Mesendoderm (in vitro differentiated cells): Measurements from ENCODE around the gene DCBLD1.

Experiments used
- DNase-seq: peaks from one replicate; pipeline ENCODE4 v3.0.0; 2013
- H2AK5ac ChIP-seq: 2 replicates; pipeline ENCODE4 v1.6.1; 2013; ENCODE audit warnings: low read length, inconsistent platforms
- H2BK120ac ChIP-seq: 2 replicates; pipeline ENCODE4 v1.6.1; 2013; ENCODE audit warnings: low read depth, mild to moderate bottlenecking, low read length, moderate library complexity, mixed read lengths
- H2BK15ac ChIP-seq: replicated peaks from 2 replicates; pipeline ENCODE4 v1.6.1; 2013; ENCODE audit warnings: low read depth, mild to moderate bottlenecking, moderate library complexity
- H2BK5ac ChIP-seq: 2 replicates; pipeline ENCODE4 v1.6.1; 2013; ENCODE audit warnings: low read length, inconsistent platforms
- H3K18ac ChIP-seq: 2 replicates; pipeline ENCODE4 v1.6.1; 2013; ENCODE audit warnings: mild to moderate bottlenecking, low read length, mixed read lengths
- H3K23ac ChIP-seq: one replicate; pipeline ENCODE4 v1.6.1; 2013; ENCODE audit warnings: low read length
- H3K27ac ChIP-seq: 2 replicates; pipeline ENCODE4 v1.5.1; 2013; ENCODE audit warnings: low read depth, mild to moderate bottlenecking, inconsistent platforms, low read length, moderate library complexity
- H3K27me3 ChIP-seq: 2 replicates; pipeline ENCODE4 v1.6.1; 2013; ENCODE audit warnings: low read length, control low read depth, mild to moderate bottlenecking, inconsistent platforms; ENCODE audit not compliant: insufficient read depth, poor library complexity
- H3K36me3 ChIP-seq: 2 replicates; pipeline ENCODE4 v1.6.1; 2013; ENCODE audit warnings: low read length, inconsistent platforms; ENCODE audit not compliant: control insufficient read depth, insufficient read depth
- H3K4ac ChIP-seq: one replicate; pipeline ENCODE4 v1.6.1; 2013; ENCODE audit warnings: low read depth, mild to moderate bottlenecking, low read length, moderate library complexity
- H3K4me1 ChIP-seq: 2 replicates; pipeline ENCODE4 v1.6.1; 2013; ENCODE audit warnings: low read depth, low read length, inconsistent platforms; ENCODE audit not compliant: control insufficient read depth
- H3K4me2 ChIP-seq: 2 replicates; pipeline ENCODE4 v1.6.1; 2013; ENCODE audit warnings: low read length
- H3K4me3 ChIP-seq: 2 replicates; pipeline ENCODE4 v1.5.1; 2013; ENCODE audit warnings: mild to moderate bottlenecking, low read length
- H3K56ac ChIP-seq: one replicate; pipeline ENCODE4 v1.6.1; 2013; ENCODE audit warnings: low read length
- H3K79me1 ChIP-seq: 2 replicates; pipeline ENCODE4 v1.6.1; 2013; ENCODE audit warnings: low read length, inconsistent platforms
- H3K79me2 ChIP-seq: 2 replicates; pipeline ENCODE4 v1.6.1; 2013; ENCODE audit warnings: mild to moderate bottlenecking, low read length; ENCODE audit not compliant: control insufficient read depth, insufficient read depth
- H3K9ac ChIP-seq: 2 replicates; pipeline ENCODE4 v1.6.1; 2013; ENCODE audit warnings: low read length, inconsistent platforms
- H4K5ac ChIP-seq: one replicate; pipeline ENCODE4 v1.6.1; 2013; ENCODE audit warnings: low read length
- H4K8ac ChIP-seq: one replicate; pipeline ENCODE4 v1.6.1; 2013; ENCODE audit warnings: low read depth, mild to moderate bottlenecking, control low read depth, low read length, moderate library complexity
- WGBS: extraction: QIAGEN DNeasy Blood & Tissue Kit; methylation state at CpG from one replicate; pipeline ENCODE4 v1.1.7; 2013; ENCODE audit warnings: low lambda C conversion rate, missing lambda C conversion rate; ENCODE audit not compliant: insufficient coverage; ENCODE audit errors: extremely low coverage; 5-methylcytosine and 5-hydroxymethylcytosine counted together

Gene DCBLD1

GRCh38 chr6:117533775-117534174 lies 51.3 kb downstream of the DCBLD1 start:
- H3K36me3 ChIP-seq, result no peaks in the 10 kb centered on the region
- no peak overlapping the region for H3K9ac ChIP-seq
- H3K27ac ChIP-seq, result no peak overlapping the region
- H2AK5ac ChIP-seq, result no peak overlapping the region
- H3K4me1 ChIP-seq, result peaks cover 14% of the 10 kb centered on the region
- H3K56ac ChIP-seq, result no peak overlapping the region
- H2BK120ac ChIP-seq, result no peak overlapping the region
- H2BK15ac ChIP-seq, result no peak overlapping the region
- WGBS, result no CpG with 5 or more reads among the region's 4 CpGs
- no peak overlapping the region for H3K4me2 ChIP-seq
- H4K5ac ChIP-seq, result no peak overlapping the region
- H4K8ac ChIP-seq, result no peak overlapping the region
- no peak for DNase-seq
- H3K4ac ChIP-seq, result no peak overlapping the region
- H3K79me2 ChIP-seq, result no peaks in the 10 kb centered on the region
- no peak overlapping the region for H2BK5ac ChIP-seq
- no peak overlapping the region for H3K18ac ChIP-seq
- no peaks in the 10 kb centered on the region for H3K79me1 ChIP-seq
- H3K23ac ChIP-seq, result no peak overlapping the region
- no peak overlapping the region for H3K4me3 ChIP-seq
- H3K27me3 ChIP-seq, result no peaks in the 10 kb centered on the region

DNA sequence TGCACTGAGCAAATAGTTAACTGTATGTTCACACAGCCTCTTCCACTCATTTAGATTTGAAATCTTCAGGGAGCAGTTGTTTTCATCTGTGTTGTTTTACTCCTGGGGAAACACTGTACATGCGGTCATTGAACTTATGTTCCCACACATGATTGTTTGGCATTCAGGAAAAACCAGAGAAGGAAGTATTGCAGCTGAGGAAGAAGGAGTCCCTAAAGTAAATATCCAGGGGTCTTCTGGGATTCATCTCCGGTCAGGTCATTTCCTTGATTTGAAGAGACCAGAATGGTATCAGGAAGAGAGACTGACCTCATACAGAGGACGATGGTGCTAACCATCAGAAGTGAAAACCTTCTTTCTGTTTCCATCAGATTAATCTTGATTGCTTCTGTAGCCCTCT lies 52.5 kb downstream of the DCBLD1 start:
- H3K4me1 ChIP-seq, result peaks cover 14% of the 10 kb centered on the region
- peak; percentile 58 for DNase-seq
- H3K79me1 ChIP-seq, result no peaks in the 10 kb centered on the region
- no peaks in the 10 kb centered on the region for H3K79me2 ChIP-seq
- no peaks in the 10 kb centered on the region for H3K27me3 ChIP-seq
- no peak overlapping the region for H3K4me2 ChIP-seq
- no peaks in the 10 kb centered on the region for H3K36me3 ChIP-seq
- H3K4ac ChIP-seq, result no peak overlapping the region
- no peak overlapping the region for H3K23ac ChIP-seq
- no peak overlapping the region for H2BK120ac ChIP-seq
- no peak overlapping the region for H3K4me3 ChIP-seq
- no peak overlapping the region for H2AK5ac ChIP-seq
- H3K18ac ChIP-seq, result no peak overlapping the region
- H4K8ac ChIP-seq, result no peak overlapping the region
- no peak overlapping the region for H2BK15ac ChIP-seq
- no peak overlapping the region for H3K56ac ChIP-seq
- H3K9ac ChIP-seq, result no peak overlapping the region
- no peak overlapping the region for H3K27ac ChIP-seq
- no peak overlapping the region for H2BK5ac ChIP-seq
- H4K5ac ChIP-seq, result no peak overlapping the region
- WGBS, result no CpG with 5 or more reads among the region's 3 CpGs

GRCh38 chr6:117536317-117536716 lies 53.8 kb downstream of the DCBLD1 start:
- Histone ChIP-seq H3K79me1 (no peaks in the 10 kb centered on the region), H2BK120ac (peak overlapping the region; percentile 31), H3K9ac (peak overlapping the region; percentile 62), H3K79me2 (no peaks in the 10 kb centered on the region), H4K8ac (no peak overlapping the region), H3K4ac (peak overlapping the region; percentile 87), H2BK5ac (peak overlapping the region; percentile 78), H3K4me2 (no peak overlapping the region), H2AK5ac (no peak overlapping the region), H4K5ac (no peak overlapping the region), H3K27ac (no peak overlapping the region), H2BK15ac (no peak overlapping the region), H3K4me3 (no peak overlapping the region), H3K4me1 (peaks cover 10% of the 10 kb centered on the region), H3K56ac (peak overlapping the region; percentile 86), H3K36me3 (no peaks in the 10 kb centered on the region), H3K27me3 (no peaks in the 10 kb centered on the region), H3K23ac (no peak overlapping the region), H3K18ac (no peak overlapping the region)
- peak; percentile 92 for DNase-seq
- WGBS, result no CpG with 5 or more reads among the region's 4 CpGs

DNA sequence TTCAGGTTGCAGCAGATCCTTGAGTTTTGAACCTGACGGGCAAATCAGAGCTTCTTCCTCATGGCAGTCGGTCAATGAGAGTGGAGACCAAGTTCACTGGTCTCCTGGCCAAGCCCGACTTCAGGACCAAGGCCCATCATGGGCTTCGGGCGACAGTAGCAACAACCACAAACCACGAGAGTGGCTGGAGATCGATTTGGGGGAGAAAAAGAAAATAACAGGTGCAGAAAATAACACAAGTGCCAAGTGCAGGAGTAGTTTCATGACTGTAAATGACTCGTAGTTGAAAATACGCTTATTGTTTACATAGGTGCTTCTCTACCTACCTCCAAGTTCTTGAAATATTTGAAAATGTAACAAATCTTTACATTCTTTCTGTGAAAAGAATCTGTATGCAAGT lies 56.1 kb downstream of the DCBLD1 start:
- no peak overlapping the region for H3K9ac ChIP-seq
- no peak overlapping the region for H3K56ac ChIP-seq
- no peak overlapping the region for H3K4me2 ChIP-seq
- H3K36me3 ChIP-seq, result no peaks in the 10 kb centered on the region
- H3K4me3 ChIP-seq, result no peak overlapping the region
- H3K4me1 ChIP-seq, result peaks cover 10% of the 10 kb centered on the region
- no peaks in the 10 kb centered on the region for H3K79me1 ChIP-seq
- no peaks in the 10 kb centered on the region for H3K79me2 ChIP-seq
- H3K4ac ChIP-seq, result no peak overlapping the region
- H4K5ac ChIP-seq, result no peak overlapping the region
- no peak overlapping the region for H2BK5ac ChIP-seq
- no peak for DNase-seq
- no peak overlapping the region for H3K18ac ChIP-seq
- H4K8ac ChIP-seq, result no peak overlapping the region
- H3K27ac ChIP-seq, result no peak overlapping the region
- no peak overlapping the region for H2BK120ac ChIP-seq
- H3K27me3 ChIP-seq, result no peaks in the 10 kb centered on the region
- WGBS, result no CpG with 5 or more reads among the region's 9 CpGs
- H2AK5ac ChIP-seq, result no peak overlapping the region
- no peak overlapping the region for H2BK15ac ChIP-seq
- no peak overlapping the region for H3K23ac ChIP-seq

DNA sequence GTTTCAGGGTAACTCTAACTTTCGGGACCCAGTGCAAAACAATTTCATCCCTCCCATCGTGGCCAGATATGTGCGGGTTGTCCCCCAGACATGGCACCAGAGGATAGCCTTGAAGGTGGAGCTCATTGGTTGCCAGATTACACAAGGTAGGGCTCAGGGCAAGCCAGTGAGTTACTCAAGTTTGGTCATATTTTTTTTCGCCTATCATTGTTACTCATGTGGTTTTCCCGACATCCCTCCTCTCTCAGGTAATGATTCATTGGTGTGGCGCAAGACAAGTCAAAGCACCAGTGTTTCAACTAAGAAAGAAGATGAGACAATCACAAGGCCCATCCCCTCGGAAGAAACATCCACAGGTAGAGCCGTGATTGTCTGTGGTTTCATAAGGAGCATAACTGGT lies 58.2 kb downstream of the DCBLD1 start:
- no peak overlapping the region for H3K4me3 ChIP-seq
- H3K79me1 ChIP-seq, result no peaks in the 10 kb centered on the region
- H2AK5ac ChIP-seq, result no peak overlapping the region
- no CpG with 5 or more reads among the region's 8 CpGs for WGBS
- H2BK5ac ChIP-seq, result no peak overlapping the region
- H3K9ac ChIP-seq, result no peak overlapping the region
- H3K27me3 ChIP-seq, result no peaks in the 10 kb centered on the region
- no peak overlapping the region for H3K27ac ChIP-seq
- no peak overlapping the region for H3K56ac ChIP-seq
- H3K18ac ChIP-seq, result no peak overlapping the region
- no peak overlapping the region for H3K23ac ChIP-seq
- H3K79me2 ChIP-seq, result no peaks in the 10 kb centered on the region
- DNase-seq, result no peak
- no peak overlapping the region for H2BK120ac ChIP-seq
- H3K4ac ChIP-seq, result no peak overlapping the region
- H3K36me3 ChIP-seq, result no peaks in the 10 kb centered on the region
- H4K5ac ChIP-seq, result no peak overlapping the region
- H4K8ac ChIP-seq, result no peak overlapping the region
- no peak overlapping the region for H3K4me2 ChIP-seq
- peaks cover 4% of the 10 kb centered on the region for H3K4me1 ChIP-seq
- H2BK15ac ChIP-seq, result no peak overlapping the region

- H3K23ac ChIP-seq, result no peak overlapping the region
- DNase-seq, result no peak
- no peaks in the 10 kb centered on the region for H3K4me1 ChIP-seq
- H2BK5ac ChIP-seq, result no peak overlapping the region
- H3K4me2 ChIP-seq, result no peak overlapping the region
- H2BK120ac ChIP-seq, result no peak overlapping the region
- no peak overlapping the region for H4K8ac ChIP-seq
- no CpG with 5 or more reads among the region's 3 CpGs for WGBS
- no peak overlapping the region for H2AK5ac ChIP-seq
- no peak overlapping the region for H3K9ac ChIP-seq
- H3K18ac ChIP-seq, result no peak overlapping the region
- H3K27me3 ChIP-seq, result no peaks in the 10 kb centered on the region
- H3K4me3 ChIP-seq, result no peak overlapping the region
- no peak overlapping the region for H2BK15ac ChIP-seq
- H3K4ac ChIP-seq, result no peak overlapping the region
- no peaks in the 10 kb centered on the region for H3K79me2 ChIP-seq
- H3K56ac ChIP-seq, result no peak overlapping the region
- H4K5ac ChIP-seq, result no peak overlapping the region
- H3K79me1 ChIP-seq, result no peaks in the 10 kb centered on the region
- H3K27ac ChIP-seq, result no peak overlapping the region
- H3K36me3 ChIP-seq, result no peaks in the 10 kb centered on the region
Observed at GRCh38 chr6:117542493-117542892, 60.0 kb downstream of the DCBLD1 start.
